ENCODE results near the gene RASA4B. TPM values are rescaled to one million over a fixed set of nuclear protein-coding genes. Genes with fewer than 3 reads are reported as not detected.

RASA4B gene
- total RNA-seq, 1 donor from 2014 or later = 2.9 TPM

Other genes with a start within 250 kb of the RASA4B start
- 3.0 TPM for gene SH2B2, start 230.9 kb downstream of the RASA4B start, total RNA-seq
- gene SPDYE6, start 161.3 kb downstream of the RASA4B start, total RNA-seq = not detected
- gene PRKRIP1, start 121.4 kb downstream of the RASA4B start, total RNA-seq = 10.8 TPM
- gene ORAI2, start 84.2 kb downstream of the RASA4B start, total RNA-seq = 1.9 TPM
- gene ALKBH4, start 52.9 kb downstream of the RASA4B start, total RNA-seq = 8.3 TPM
- gene LRWD1, start 52.8 kb downstream of the RASA4B start, total RNA-seq = 16.4 TPM
- 29.9 TPM for gene POLR2J, start 38.9 kb downstream of the RASA4B start, total RNA-seq
- 8.5 TPM for gene UPK3BL2, start 25.9 kb upstream of the RASA4B start, total RNA-seq
- not detected for gene SPDYE2, start 33.4 kb upstream of the RASA4B start, total RNA-seq
- gene POLR2J3, start 54.8 kb upstream of the RASA4B start, total RNA-seq = 15.1 TPM
- gene RASA4, start 99.0 kb upstream of the RASA4B start, total RNA-seq = 10.7 TPM
- gene UPK3BL1, start 125.0 kb upstream of the RASA4B start, total RNA-seq = 10.0 TPM
- not detected for gene SPDYE2B, start 132.5 kb upstream of the RASA4B start, total RNA-seq
- gene POLR2J2, start 153.9 kb upstream of the RASA4B start, total RNA-seq = 3.7 TPM
- 8.2 TPM for gene FAM185A, start 231.2 kb upstream of the RASA4B start, total RNA-seq

Measured in left lobe of liver (tissue), 1 donor.